HL-60 (cell line): ENCODE data around the gene TLX1.

Experiments
- DNase-seq, 2 experiments: peaks; one replicate each; pipeline ENCODE4 v3.0.0-alpha.2; 2010 to 2020; ENCODE audit warnings: low read depth in 1 of 2, low spot score in 1 of 2
- H3K27ac ChIP-seq: fragments of 250-450 bp; sonication (Bioruptor Pico); replicated peaks from 2 replicates; pipeline ENCODE4 v1.5.1; 2020; ENCODE audit warnings: mild to moderate bottlenecking, moderate library complexity
- H3K27me3 ChIP-seq: fragments of 250-450 bp; sonication (Bioruptor Pico); 2 replicates; pipeline ENCODE4 v1.5.1; 2021; ENCODE audit warnings: mild to moderate bottlenecking, moderate library complexity; ENCODE audit not compliant: insufficient read depth, poor library complexity, severe bottlenecking
- H3K4me3 ChIP-seq: replicated peaks from 2 replicates; pipeline ENCODE4 v1.5.1; 2011; ENCODE audit warnings: mild to moderate bottlenecking, control low read depth, low read length; ENCODE audit not compliant: insufficient read depth
- GABPA ChIP-seq: IDR thresholded peaks from 2 replicates; pipeline ENCODE4 v1.6.1; 2012; ENCODE audit warnings: low read depth
- POLR2AphosphoS5 ChIP-seq: IDR thresholded peaks from 2 replicates; pipeline ENCODE4 v1.6.1; 2012; ENCODE audit warnings: low read depth
- SPI1 ChIP-seq: IDR thresholded peaks from 2 replicates; pipeline ENCODE4 v1.6.1; 2012; ENCODE audit warnings: low read depth, mild to moderate bottlenecking, borderline replicate concordance
- TF ChIP-seq, protein P1 (sequence below): IDR thresholded peaks from 2 replicates; pipeline ENCODE4 v1.6.1; 2012; ENCODE audit warnings: low read depth; ENCODE audit not compliant: insufficient replicate concordance
- TF ChIP-seq, protein P2 (sequence below): IDR thresholded peaks from one replicate; pipeline ENCODE4 v1.5.1; 2011; ENCODE audit warnings: low read length, control low read depth, inconsistent platforms; ENCODE audit not compliant: insufficient read depth

Gene TLX1

DNA sequence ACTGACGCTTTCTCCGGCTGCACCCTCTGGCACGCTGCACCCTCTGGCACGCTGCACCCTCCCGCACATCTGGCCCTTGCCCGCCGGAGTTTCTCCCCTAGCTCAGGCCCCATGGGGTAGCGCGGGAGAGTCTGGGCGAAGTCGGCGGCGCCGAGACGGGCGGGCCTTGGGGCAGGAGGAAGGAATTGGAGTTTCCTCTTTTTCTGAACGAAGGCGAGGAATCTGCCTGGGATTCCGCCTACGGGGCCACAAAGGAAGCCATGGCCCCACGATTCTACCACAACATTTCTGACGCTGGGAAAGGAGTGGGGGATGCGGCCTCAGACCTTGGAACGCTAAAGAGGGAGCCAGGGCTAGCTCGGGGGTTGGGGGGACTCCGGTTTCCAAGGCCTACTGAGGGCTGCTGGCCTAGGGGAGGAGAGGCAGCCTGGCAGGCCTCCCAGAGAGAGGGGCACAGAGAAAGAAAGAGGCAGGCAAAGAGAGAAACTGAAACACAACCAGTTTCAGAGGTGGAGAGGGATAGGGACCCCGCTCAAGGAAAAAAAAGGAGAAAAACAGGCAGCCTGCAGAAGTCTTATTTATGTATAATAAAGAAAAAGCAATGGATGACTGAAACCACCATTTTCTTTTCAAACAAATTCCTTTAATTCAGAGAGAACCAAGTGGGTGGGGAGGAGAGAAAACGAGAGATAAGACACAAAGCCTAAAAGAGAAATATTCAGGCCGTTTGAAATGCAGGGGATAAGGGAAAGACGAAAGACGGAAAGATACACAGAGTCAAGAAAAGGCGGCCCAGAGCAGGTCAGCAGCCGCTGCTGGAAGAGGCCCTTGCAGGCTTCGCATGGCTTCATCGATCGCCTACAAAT, 4.3 kb downstream of the TLX1 start:
- TF ChIP-seq POLR2AphosphoS5 (no peak), SPI1 (peak; percentile 28; the same call in 1 of the 2 replicates)
- Histone ChIP-seq H3K27ac (no peak overlapping the region), H3K4me3 (0 out of 2 replicates have a peak overlapping the region, but pooled peaks have one; percentile 7), H3K27me3 (peaks cover 93% of the 10 kb centered on the region)
- peak in 1 of 2 experiments; percentile 55 for DNase-seq

DNA sequence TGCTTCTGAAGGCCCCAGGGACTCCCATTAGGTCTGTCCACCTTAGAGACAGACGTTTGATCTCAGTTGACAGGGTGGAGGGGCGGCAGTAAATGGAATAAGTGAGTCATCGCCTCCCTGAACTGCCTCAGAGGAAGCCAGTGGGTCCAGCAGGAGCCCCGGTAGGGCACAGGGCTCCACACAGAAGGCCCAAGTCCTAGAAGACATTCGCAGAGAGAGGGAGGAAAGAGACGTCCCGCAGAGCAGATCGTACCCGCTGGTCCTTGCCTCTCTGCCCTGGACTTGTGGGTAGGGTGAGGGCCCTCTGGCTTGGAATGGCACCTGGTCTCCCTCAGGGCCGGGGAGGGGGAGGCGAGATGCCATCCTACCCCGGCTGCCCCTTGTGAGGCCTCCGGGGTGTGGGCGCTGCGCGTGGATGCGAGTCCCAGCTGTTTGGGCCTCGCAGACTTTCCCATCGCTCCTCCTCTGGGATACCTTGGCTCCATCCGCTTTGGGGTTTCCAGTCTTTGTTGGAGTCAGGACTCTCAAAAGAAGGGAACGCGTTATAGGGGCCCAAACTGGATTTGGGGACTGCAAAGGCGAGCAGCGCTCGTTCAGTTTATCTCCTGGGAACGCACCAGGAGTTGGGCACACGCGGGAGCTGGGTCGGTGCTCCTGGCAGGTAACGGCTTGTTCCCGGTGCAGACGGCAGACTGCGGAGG, 5.1 kb downstream of the TLX1 start:
- H3K4me3 ChIP-seq, result no peak overlapping the region
- H3K27me3 ChIP-seq, result peaks cover 94% of the 10 kb centered on the region

DNA sequence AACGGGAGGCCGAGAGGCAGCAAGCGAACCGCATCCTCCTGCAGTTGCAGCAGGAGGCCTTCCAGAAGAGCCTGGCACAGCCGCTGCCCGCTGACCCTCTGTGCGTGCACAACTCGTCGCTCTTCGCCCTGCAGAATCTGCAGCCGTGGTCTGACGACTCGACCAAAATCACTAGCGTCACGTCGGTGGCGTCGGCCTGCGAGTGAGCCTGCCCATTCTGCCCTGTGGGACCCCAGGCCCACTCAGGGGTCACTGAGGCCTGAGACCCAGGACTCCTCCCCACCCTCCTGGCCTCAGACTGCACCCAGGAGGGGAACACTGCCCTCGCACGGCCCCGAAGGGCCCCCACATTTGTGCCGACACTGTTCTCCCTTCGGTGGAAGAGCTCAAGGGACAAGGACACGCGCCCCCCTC, 5.6 kb downstream of the TLX1 start:
- Histone ChIP-seq H3K27me3 (peaks cover 96% of the 10 kb centered on the region), H3K27ac (no peak overlapping the region), H3K4me3 (no peak overlapping the region)
- TF ChIP-seq POLR2AphosphoS5 (no peak), GABPA (no peak), SPI1 (no peak)
- TF ChIP-seq, protein P1, sequence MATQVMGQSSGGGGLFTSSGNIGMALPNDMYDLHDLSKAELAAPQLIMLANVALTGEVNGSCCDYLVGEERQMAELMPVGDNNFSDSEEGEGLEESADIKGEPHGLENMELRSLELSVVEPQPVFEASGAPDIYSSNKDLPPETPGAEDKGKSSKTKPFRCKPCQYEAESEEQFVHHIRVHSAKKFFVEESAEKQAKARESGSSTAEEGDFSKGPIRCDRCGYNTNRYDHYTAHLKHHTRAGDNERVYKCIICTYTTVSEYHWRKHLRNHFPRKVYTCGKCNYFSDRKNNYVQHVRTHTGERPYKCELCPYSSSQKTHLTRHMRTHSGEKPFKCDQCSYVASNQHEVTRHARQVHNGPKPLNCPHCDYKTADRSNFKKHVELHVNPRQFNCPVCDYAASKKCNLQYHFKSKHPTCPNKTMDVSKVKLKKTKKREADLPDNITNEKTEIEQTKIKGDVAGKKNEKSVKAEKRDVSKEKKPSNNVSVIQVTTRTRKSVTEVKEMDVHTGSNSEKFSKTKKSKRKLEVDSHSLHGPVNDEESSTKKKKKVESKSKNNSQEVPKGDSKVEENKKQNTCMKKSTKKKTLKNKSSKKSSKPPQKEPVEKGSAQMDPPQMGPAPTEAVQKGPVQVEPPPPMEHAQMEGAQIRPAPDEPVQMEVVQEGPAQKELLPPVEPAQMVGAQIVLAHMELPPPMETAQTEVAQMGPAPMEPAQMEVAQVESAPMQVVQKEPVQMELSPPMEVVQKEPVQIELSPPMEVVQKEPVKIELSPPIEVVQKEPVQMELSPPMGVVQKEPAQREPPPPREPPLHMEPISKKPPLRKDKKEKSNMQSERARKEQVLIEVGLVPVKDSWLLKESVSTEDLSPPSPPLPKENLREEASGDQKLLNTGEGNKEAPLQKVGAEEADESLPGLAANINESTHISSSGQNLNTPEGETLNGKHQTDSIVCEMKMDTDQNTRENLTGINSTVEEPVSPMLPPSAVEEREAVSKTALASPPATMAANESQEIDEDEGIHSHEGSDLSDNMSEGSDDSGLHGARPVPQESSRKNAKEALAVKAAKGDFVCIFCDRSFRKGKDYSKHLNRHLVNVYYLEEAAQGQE, result no peak
- TF ChIP-seq, protein P2, sequence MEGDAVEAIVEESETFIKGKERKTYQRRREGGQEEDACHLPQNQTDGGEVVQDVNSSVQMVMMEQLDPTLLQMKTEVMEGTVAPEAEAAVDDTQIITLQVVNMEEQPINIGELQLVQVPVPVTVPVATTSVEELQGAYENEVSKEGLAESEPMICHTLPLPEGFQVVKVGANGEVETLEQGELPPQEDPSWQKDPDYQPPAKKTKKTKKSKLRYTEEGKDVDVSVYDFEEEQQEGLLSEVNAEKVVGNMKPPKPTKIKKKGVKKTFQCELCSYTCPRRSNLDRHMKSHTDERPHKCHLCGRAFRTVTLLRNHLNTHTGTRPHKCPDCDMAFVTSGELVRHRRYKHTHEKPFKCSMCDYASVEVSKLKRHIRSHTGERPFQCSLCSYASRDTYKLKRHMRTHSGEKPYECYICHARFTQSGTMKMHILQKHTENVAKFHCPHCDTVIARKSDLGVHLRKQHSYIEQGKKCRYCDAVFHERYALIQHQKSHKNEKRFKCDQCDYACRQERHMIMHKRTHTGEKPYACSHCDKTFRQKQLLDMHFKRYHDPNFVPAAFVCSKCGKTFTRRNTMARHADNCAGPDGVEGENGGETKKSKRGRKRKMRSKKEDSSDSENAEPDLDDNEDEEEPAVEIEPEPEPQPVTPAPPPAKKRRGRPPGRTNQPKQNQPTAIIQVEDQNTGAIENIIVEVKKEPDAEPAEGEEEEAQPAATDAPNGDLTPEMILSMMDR, result no peak
- no peak for DNase-seq

More for the DNA sequence above, 5.1 kb downstream of the TLX1 start:
- DNase-seq, result no peak
- TF ChIP-seq GABPA, result no peak
- TF ChIP-seq, protein P2, result no peak
- TF ChIP-seq SPI1, result no peak
- TF ChIP-seq POLR2AphosphoS5, result no peak
- TF ChIP-seq, protein P1, result no peak
- no peak overlapping the region for H3K27ac ChIP-seq

DNA sequence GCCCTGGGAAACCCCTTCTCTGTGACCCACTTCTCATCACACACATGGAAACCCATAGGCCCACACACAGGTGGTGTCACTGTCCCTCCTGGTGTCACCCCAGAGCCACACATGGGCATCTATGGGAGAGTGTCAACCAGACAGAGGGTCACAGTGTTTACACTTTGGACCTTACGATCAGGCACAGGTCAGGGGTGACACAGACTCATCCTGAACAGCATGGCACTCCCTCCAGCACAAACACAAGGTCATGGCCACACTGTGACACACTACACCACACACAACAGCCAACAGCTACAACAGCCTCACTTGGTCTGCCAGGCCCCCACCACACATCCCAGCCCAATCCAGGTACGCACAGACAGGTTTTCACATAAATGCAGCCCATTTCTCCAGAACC, 6.2 kb downstream of the TLX1 start:
- peaks cover 97% of the 10 kb centered on the region for H3K27me3 ChIP-seq

More for the DNA sequence above, 6.2 kb downstream of the TLX1 start:
- Histone ChIP-seq H3K4me3 (no peak overlapping the region), H3K27ac (no peak overlapping the region)
- no peak for TF ChIP-seq POLR2AphosphoS5
- TF ChIP-seq, protein P1, result no peak
- no peak for TF ChIP-seq GABPA
- TF ChIP-seq SPI1, result no peak
- TF ChIP-seq, protein P2, result no peak
- DNase-seq, result no peak
